Thoracic aorta (tissue), 2 donors: ENCODE measurements around the gene BRCA2. TPM values are rescaled to one million over a fixed set of nuclear protein-coding genes. Genes with fewer than 3 reads are reported as not detected.
"Not testable (repeated sequence)": the region's sequence is repeated elsewhere in the genome, so short reads cannot be mapped to it uniquely, and the experiment has no call there.

Experiments
- ATAC-seq: fragments of 150-250 bp; one replicate; pipeline ENCODE4 v1.8.0; 2017; ENCODE audit warnings: low read depth; ENCODE audit not compliant: insufficient number of reproducible peaks, low FRiP score
- DNase-seq: peaks from one replicate; pipeline ENCODE4 v3.0.0-alpha.2; 2020; ENCODE audit warnings: low spot score
- H3K27ac ChIP-seq, 2 donors: fragments of 200-600 bp; sonication (generic); 1 replicate in 1 of 2; 2 replicates in 1 of 2; pipeline ENCODE4 v1.5.1; 2016; ENCODE audit warnings: mild to moderate bottlenecking in 2 of 2, moderate library complexity in 2 of 2
- H3K27me3 ChIP-seq: fragments of 200-600 bp; sonication (generic); replicated peaks from 2 replicates; pipeline ENCODE4 v1.6.0; 2016; ENCODE audit warnings: mild to moderate bottlenecking; ENCODE audit not compliant: insufficient read depth
- H3K36me3 ChIP-seq: fragments of 200-600 bp; sonication (generic); one replicate; pipeline ENCODE4 v1.5.1; 2016
- H3K4me1 ChIP-seq, 2 donors: fragments of 200-600 bp; sonication (generic); 1 replicate in 1 of 2; 2 replicates in 1 of 2; pipeline versions ENCODE4 v1.5.1 to v1.6.0; 2016; ENCODE audit warnings: low read depth in 2 of 2, mild to moderate bottlenecking in 1 of 2; ENCODE audit not compliant: control insufficient read depth in 1 of 2
- H3K4me3 ChIP-seq: fragments of 200-600 bp; sonication (generic); 2 replicates; pipeline ENCODE4 v1.5.1; 2016; ENCODE audit warnings: mild to moderate bottlenecking
- H3K9me3 ChIP-seq: fragments of 200-600 bp; sonication (generic); 2 replicates; pipeline ENCODE4 v1.5.1; 2016
- total RNA-seq, 2 donors: library from RNA; depleted of rRNA; stranded (reverse); fragments of >200 nt; gene quantifications; one replicate each; pipeline versions ENCODE4 v1.1.0 to v1.2.3, GENCODE V29; 2016
- TF ChIP-seq, protein P1 (sequence below): fragments of 200-600 bp; sonication (generic); IDR thresholded peaks from one replicate; pipeline ENCODE4 v1.5.1; 2019; ENCODE audit warnings: antibody characterized with exemption

The BRCA2 gene
- total RNA-seq, 2 donors from 2014 or later = 1.5 to 4.6 TPM

DNA sequence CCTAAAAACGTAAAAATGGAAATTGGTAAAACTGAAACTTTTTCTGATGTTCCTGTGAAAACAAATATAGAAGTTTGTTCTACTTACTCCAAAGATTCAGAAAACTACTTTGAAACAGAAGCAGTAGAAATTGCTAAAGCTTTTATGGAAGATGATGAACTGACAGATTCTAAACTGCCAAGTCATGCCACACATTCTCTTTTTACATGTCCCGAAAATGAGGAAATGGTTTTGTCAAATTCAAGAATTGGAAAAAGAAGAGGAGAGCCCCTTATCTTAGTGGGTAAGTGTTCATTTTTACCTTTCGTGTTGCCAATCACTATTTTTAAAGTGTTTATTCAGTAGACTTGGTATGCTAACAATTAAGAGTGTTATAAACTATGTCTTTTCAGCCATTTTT is 25.6 kb downstream of the BRCA2 start:
- H3K4me1 ChIP-seq = no peaks in the 10 kb centered on the region
- TF ChIP-seq, protein P1, sequence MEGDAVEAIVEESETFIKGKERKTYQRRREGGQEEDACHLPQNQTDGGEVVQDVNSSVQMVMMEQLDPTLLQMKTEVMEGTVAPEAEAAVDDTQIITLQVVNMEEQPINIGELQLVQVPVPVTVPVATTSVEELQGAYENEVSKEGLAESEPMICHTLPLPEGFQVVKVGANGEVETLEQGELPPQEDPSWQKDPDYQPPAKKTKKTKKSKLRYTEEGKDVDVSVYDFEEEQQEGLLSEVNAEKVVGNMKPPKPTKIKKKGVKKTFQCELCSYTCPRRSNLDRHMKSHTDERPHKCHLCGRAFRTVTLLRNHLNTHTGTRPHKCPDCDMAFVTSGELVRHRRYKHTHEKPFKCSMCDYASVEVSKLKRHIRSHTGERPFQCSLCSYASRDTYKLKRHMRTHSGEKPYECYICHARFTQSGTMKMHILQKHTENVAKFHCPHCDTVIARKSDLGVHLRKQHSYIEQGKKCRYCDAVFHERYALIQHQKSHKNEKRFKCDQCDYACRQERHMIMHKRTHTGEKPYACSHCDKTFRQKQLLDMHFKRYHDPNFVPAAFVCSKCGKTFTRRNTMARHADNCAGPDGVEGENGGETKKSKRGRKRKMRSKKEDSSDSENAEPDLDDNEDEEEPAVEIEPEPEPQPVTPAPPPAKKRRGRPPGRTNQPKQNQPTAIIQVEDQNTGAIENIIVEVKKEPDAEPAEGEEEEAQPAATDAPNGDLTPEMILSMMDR = no peak
- ATAC-seq (no peak), DNase-seq (no peak)
- no peaks in the 10 kb centered on the region for H3K27me3 ChIP-seq
- H3K4me3 ChIP-seq = no peak overlapping the region
- H3K36me3 ChIP-seq = no peaks in the 10 kb centered on the region
- H3K9me3 ChIP-seq = no peaks in the 10 kb centered on the region
- no peak overlapping the region for H3K27ac ChIP-seq

DNA sequence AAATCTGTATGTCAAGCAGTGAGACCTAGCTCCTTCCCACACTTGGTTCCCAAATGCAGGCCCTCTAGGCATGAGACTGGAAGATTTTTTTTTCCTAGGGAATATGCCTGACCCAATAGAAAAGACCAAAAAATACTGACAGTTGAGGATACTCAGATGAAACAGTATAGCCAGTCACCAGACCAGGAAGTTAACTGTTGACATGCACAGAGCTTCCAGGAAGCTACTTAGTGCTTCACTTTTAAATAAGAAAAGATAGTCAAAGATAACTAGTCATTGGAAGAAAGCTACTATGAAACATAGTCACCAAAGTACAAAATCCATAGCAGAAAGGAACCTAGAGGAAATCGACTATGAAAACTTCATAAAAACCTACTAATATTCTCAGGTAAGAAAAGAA is 32.3 kb downstream of the BRCA2 start:
- no peaks in the 10 kb centered on the region for H3K9me3 ChIP-seq
- DNase-seq (no peak), ATAC-seq (no peak)
- H3K4me3 ChIP-seq = no peak overlapping the region
- H3K4me1 ChIP-seq = no peaks in the 10 kb centered on the region
- H3K36me3 ChIP-seq = no peaks in the 10 kb centered on the region
- no peak overlapping the region for H3K27ac ChIP-seq
- TF ChIP-seq, protein P1 = no peak
- no peaks in the 10 kb centered on the region for H3K27me3 ChIP-seq

DNA sequence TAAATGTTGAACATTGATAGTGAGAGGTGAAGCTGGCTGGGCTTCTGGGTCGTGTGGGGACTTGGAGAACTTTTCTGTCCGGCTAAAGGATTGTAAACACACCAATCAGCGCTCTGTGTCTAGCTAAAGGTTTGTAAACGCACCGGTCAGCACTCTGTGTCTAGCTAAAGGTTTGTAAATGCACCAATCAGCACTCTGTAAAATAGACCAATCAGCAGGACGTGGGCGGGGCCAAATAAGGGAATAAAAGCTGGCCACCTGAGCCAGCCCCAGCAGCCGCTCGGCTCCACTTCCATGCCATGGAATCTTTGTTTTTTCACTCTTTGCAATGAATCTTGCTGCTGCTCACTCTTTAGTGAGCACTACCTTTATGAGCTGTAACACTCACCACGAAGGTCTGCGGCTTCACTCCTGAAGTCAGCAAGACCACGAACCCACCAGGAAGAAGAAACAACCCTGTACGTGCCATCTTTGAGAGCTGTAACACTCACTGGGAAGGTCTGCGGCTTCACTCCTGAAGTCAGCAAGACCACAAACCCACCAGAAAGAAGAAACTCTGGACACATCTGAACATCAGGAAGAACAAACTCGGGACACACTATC is 35.6 kb downstream of the BRCA2 start:
- not testable (repeated sequence) for H3K27ac ChIP-seq, H3K36me3 ChIP-seq, H3K4me1 ChIP-seq, ATAC-seq, H3K9me3 ChIP-seq, H3K27me3 ChIP-seq, DNase-seq, H3K4me3 ChIP-seq

DNA sequence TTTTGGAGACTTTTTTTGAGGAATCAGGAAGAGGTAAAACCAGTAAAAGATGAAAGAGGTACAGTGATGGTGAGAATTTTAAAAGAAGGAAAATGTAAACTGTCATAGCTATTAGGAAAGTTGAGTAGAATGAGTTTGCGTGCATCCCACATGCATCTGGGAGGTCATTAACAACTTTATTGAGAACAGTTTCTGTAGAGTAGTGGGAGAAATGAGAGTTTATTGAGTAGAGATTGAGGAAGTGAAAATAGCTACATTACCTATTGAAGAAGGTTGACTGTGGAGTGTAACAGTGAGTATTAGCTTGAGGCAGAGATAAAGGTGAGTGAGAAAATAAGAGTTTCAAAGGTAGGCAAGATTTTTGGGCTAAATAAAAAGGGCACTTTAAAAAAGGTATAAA is 38.7 kb downstream of the BRCA2 start:
- H3K27ac ChIP-seq = no peak overlapping the region
- no peak for ATAC-seq
- H3K4me1 ChIP-seq = no peaks in the 10 kb centered on the region
- H3K27me3 ChIP-seq = no peaks in the 10 kb centered on the region
- TF ChIP-seq, protein P1 = no peak
- H3K9me3 ChIP-seq = no peaks in the 10 kb centered on the region
- no peak for DNase-seq
- no peak overlapping the region for H3K4me3 ChIP-seq
- H3K36me3 ChIP-seq = no peaks in the 10 kb centered on the region

DNA sequence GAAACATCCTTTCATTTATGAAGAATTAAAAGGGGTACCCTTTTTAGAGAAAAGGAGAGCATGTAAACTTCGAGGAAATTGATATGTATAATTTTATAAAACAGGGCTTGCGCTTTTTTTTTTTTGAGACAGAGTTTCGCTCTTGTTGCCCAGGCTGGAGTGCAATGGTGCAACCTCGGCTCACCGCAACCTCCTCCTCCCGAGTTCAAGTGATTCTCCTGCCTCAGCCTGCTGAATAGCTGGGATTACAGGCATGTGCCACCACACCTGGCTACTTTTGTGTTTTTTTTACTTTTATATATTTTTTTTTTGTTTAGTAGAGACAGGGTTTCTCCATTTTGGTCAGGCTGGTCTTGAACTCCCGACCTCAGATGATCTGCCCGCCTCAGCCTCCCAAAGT is 40.6 kb downstream of the BRCA2 start:
- not testable (repeated sequence) for ATAC-seq, H3K4me1 ChIP-seq, H3K36me3 ChIP-seq, DNase-seq, H3K27ac ChIP-seq, H3K9me3 ChIP-seq, H3K4me3 ChIP-seq, H3K27me3 ChIP-seq

DNA sequence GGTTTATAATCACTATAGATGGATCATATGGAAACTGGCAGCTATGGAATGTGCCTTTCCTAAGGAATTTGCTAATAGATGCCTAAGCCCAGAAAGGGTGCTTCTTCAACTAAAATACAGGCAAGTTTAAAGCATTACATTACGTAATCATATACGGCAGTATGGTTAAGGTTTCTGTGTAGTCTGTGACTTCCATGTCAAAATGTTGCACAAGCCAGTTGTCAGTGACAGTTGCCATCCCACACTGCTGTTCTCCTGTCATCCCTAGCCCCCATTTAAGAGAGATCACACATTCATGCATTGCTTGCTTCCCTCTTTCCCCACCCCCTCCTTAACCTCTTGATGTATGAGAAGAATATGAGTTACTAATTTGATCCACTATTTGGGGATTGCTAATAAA is 47.3 kb downstream of the BRCA2 start:
- no peaks in the 10 kb centered on the region for H3K36me3 ChIP-seq
- H3K27ac ChIP-seq = no peak overlapping the region
- no peak overlapping the region for H3K4me3 ChIP-seq
- TF ChIP-seq, protein P1 = no peak
- H3K4me1 ChIP-seq = no peaks in the 10 kb centered on the region
- H3K27me3 ChIP-seq = no peaks in the 10 kb centered on the region
- no peaks in the 10 kb centered on the region for H3K9me3 ChIP-seq
- no peak for ATAC-seq
- DNase-seq = no peak
